T-helper 1 cell treated with Interleukin-12 subunit alpha and Interleukin-12 subunit beta and Interleukin-4 antibody, amounts not matched to agents 30 μg/mL and 1 μg/mL, for 36 hours (primary cell): ENCODE data around the gene ZSWIM3.
"Not testable (repeated sequence)": the region's sequence is repeated elsewhere in the genome, so short reads cannot be mapped to it uniquely, and the experiment has no call there.

ENCODE experiments used
- H3K27ac Mint-ChIP-seq: one replicate; pipeline ENCODE4 v1.8.0; 2021; ENCODE audit warnings: mild to moderate bottlenecking, mixed read lengths
- H3K27me3 Mint-ChIP-seq: one replicate; pipeline ENCODE4 v1.8.0; 2021; ENCODE audit warnings: low read depth, mixed read lengths
- H3K36me3 Mint-ChIP-seq: one replicate; pipeline ENCODE4 v1.8.0; 2021; ENCODE audit warnings: low read depth, mixed read lengths
- H3K4me1 Mint-ChIP-seq: one replicate; pipeline ENCODE4 v1.8.0; 2021; ENCODE audit warnings: low read depth, mixed read lengths
- H3K4me3 Mint-ChIP-seq: one replicate; pipeline ENCODE4 v1.8.0; 2021; ENCODE audit warnings: mild to moderate bottlenecking, moderate library complexity, mixed read lengths
- H3K9me3 Mint-ChIP-seq: one replicate; pipeline ENCODE4 v1.8.0; 2021; ENCODE audit warnings: mixed read lengths

Gene ZSWIM3

GRCh38 chr20:45826381-45827019 lies 30.9 kb upstream of the ZSWIM3 start:
- Mint-ChIP-seq H3K27me3 (peaks cover 45% of the 10 kb centered on the region), H3K4me3 (no peak overlapping the region), H3K36me3 (peaks cover 2% of the 10 kb centered on the region), H3K4me1 (peaks cover 16% of the 10 kb centered on the region), H3K9me3 (no peaks in the 10 kb centered on the region), H3K27ac (no peak overlapping the region)

- peaks cover 16% of the 10 kb centered on the region for H3K4me1 Mint-ChIP-seq
- H3K27me3 Mint-ChIP-seq: peaks cover 46% of the 10 kb centered on the region
- no peak within 1 kb of the TSS for H3K27ac Mint-ChIP-seq
- peaks cover 2% of the 10 kb centered on the region for H3K36me3 Mint-ChIP-seq
- no peak within 1 kb of the TSS for H3K4me3 Mint-ChIP-seq
- no peaks in the 10 kb centered on the region for H3K9me3 Mint-ChIP-seq
Measured at GRCh38 chr20:45827030-45827652, 30.3 kb upstream of the ZSWIM3 start, which contains the start of gene TNNC2. Gene TNNC2 (minus strand): TSS chr20:45827312. CDS start chr20:45827248, 64 bp downstream.

GRCh38 chr20:45827712-45828111 lies 29.7 kb upstream of the ZSWIM3 start:
- Mint-ChIP-seq H3K4me1 (peaks cover 13% of the 10 kb centered on the region), H3K4me3 (no peak overlapping the region), H3K27ac (no peak overlapping the region), H3K27me3 (peaks cover 41% of the 10 kb centered on the region), H3K36me3 (peaks cover 2% of the 10 kb centered on the region), H3K9me3 (no peaks in the 10 kb centered on the region)

- Mint-ChIP-seq H3K4me1 (peaks cover 13% of the 10 kb centered on the region), H3K27ac (no peak overlapping the region), H3K9me3 (no peaks in the 10 kb centered on the region), H3K36me3 (peaks cover 2% of the 10 kb centered on the region), H3K27me3 (peaks cover 37% of the 10 kb centered on the region), H3K4me3 (no peak overlapping the region)
Measured at GRCh38 chr20:45828589-45828988, 28.8 kb upstream of the ZSWIM3 start.

GRCh38 chr20:45829673-45830106 lies 27.7 kb upstream of the ZSWIM3 start:
- H3K4me1 Mint-ChIP-seq, H3K9me3 Mint-ChIP-seq, H3K27ac Mint-ChIP-seq, H3K4me3 Mint-ChIP-seq, H3K36me3 Mint-ChIP-seq: not testable (repeated sequence)
- peaks cover 26% of the 10 kb centered on the region for H3K27me3 Mint-ChIP-seq

GRCh38 chr20:45832619-45833018 lies 24.8 kb upstream of the ZSWIM3 start:
- H3K4me3 Mint-ChIP-seq: peak overlapping the region; percentile 74
- H3K27ac Mint-ChIP-seq: no peak overlapping the region
- no peaks in the 10 kb centered on the region for H3K36me3 Mint-ChIP-seq
- H3K27me3 Mint-ChIP-seq: peaks cover 20% of the 10 kb centered on the region
- H3K9me3 Mint-ChIP-seq: no peaks in the 10 kb centered on the region
- H3K4me1 Mint-ChIP-seq: peaks cover 4% of the 10 kb centered on the region

- Mint-ChIP-seq H3K27ac (no peak within 1 kb of the TSS), H3K36me3 (no peaks in the 10 kb centered on the region), H3K27me3 (peaks cover 18% of the 10 kb centered on the region), H3K9me3 (no peaks in the 10 kb centered on the region), H3K4me1 (peaks cover 4% of the 10 kb centered on the region), H3K4me3 (peak within 1 kb of the TSS; percentile 74)
Measured at GRCh38 chr20:45833030-45833882, 24.2 kb upstream of the ZSWIM3 start, which contains the start of gene SNX21. Gene SNX21 (plus strand): TSS chr20:45833799. CDS start chr20:45833920, 121 bp downstream.

GRCh38 chr20:45833883-45834796 lies 23.3 kb upstream of the ZSWIM3 start:
- H3K4me1 Mint-ChIP-seq: peaks cover 4% of the 10 kb centered on the region
- no peak overlapping the region for H3K27ac Mint-ChIP-seq
- H3K36me3 Mint-ChIP-seq: no peaks in the 10 kb centered on the region
- peaks cover 15% of the 10 kb centered on the region for H3K27me3 Mint-ChIP-seq
- no peaks in the 10 kb centered on the region for H3K9me3 Mint-ChIP-seq
- H3K4me3 Mint-ChIP-seq: peak overlapping the region; percentile 42

GRCh38 chr20:45834797-45835161 lies 22.6 kb upstream of the ZSWIM3 start:
- Mint-ChIP-seq H3K27ac (no peak overlapping the region), H3K4me1 (peaks cover 4% of the 10 kb centered on the region), H3K4me3 (peak overlapping the region; percentile 42), H3K36me3 (no peaks in the 10 kb centered on the region), H3K27me3 (peaks cover 15% of the 10 kb centered on the region), H3K9me3 (no peaks in the 10 kb centered on the region)

GRCh38 chr20:45835329-45835765 lies 22.1 kb upstream of the ZSWIM3 start:
- Mint-ChIP-seq H3K27me3 (peaks cover 11% of the 10 kb centered on the region), H3K4me1 (peaks cover 4% of the 10 kb centered on the region), H3K4me3 (peak overlapping the region; percentile 28), H3K27ac (no peak overlapping the region), H3K9me3 (no peaks in the 10 kb centered on the region), H3K36me3 (no peaks in the 10 kb centered on the region)

GRCh38 chr20:45835825-45836224 lies 21.6 kb upstream of the ZSWIM3 start:
- peaks cover 8% of the 10 kb centered on the region for H3K27me3 Mint-ChIP-seq
- H3K36me3 Mint-ChIP-seq: no peaks in the 10 kb centered on the region
- peaks cover 4% of the 10 kb centered on the region for H3K4me1 Mint-ChIP-seq
- peak overlapping the region; percentile 25 for H3K4me3 Mint-ChIP-seq
- no peak overlapping the region for H3K27ac Mint-ChIP-seq
- H3K9me3 Mint-ChIP-seq: no peaks in the 10 kb centered on the region

- Mint-ChIP-seq H3K4me1 (peaks cover 4% of the 10 kb centered on the region), H3K36me3 (no peaks in the 10 kb centered on the region), H3K27ac (no peak overlapping the region), H3K4me3 (no peak overlapping the region), H3K9me3 (no peaks in the 10 kb centered on the region), H3K27me3 (peaks cover 5% of the 10 kb centered on the region)
Measured at GRCh38 chr20:45836841-45837240, 20.6 kb upstream of the ZSWIM3 start.

- no peak overlapping the region for H3K4me3 Mint-ChIP-seq
- no peaks in the 10 kb centered on the region for H3K27me3 Mint-ChIP-seq
- peaks cover 21% of the 10 kb centered on the region for H3K36me3 Mint-ChIP-seq
- peaks cover 1% of the 10 kb centered on the region for H3K4me1 Mint-ChIP-seq
- H3K27ac Mint-ChIP-seq: no peak overlapping the region
- no peaks in the 10 kb centered on the region for H3K9me3 Mint-ChIP-seq
Measured at GRCh38 chr20:45840700-45841198, 16.7 kb upstream of the ZSWIM3 start.
